ENCODE measurements around the gene AURKA. TPM values are rescaled to one million over a fixed set of nuclear protein-coding genes. Genes with fewer than 3 reads are reported as not detected.
A peak's percentile ranks its signal among the peaks of the same experiment; 100 is the strongest.

The AURKA gene
- total and polyA plus RNA-seq, 8 donors, result 3.7 to 28.8 (median 17.2) TPM

- Histone ChIP-seq H3K4me1 (peaks cover 16 to 32% of the 10 kb centered on the region in 2 donors), H3K27ac (no peak overlapping the region), H3K27me3 (no peaks in the 10 kb centered on the region), H3K9me3 (no peaks in the 10 kb centered on the region), H3K4me3 (no peak overlapping the region), H3K36me3 (peaks cover 0 to 18% of the 10 kb centered on the region in 2 donors)
- ATAC-seq (no peak), DNase-seq (no peak)
- intact Hi-C loops (cut with DNase I), result loop anchor here in 1 of 2 donors (10.0 kb wide), 1 partner anchor 65 kb away; no protein-coding TSS in a partner anchor
- TF ChIP-seq, protein P1, sequence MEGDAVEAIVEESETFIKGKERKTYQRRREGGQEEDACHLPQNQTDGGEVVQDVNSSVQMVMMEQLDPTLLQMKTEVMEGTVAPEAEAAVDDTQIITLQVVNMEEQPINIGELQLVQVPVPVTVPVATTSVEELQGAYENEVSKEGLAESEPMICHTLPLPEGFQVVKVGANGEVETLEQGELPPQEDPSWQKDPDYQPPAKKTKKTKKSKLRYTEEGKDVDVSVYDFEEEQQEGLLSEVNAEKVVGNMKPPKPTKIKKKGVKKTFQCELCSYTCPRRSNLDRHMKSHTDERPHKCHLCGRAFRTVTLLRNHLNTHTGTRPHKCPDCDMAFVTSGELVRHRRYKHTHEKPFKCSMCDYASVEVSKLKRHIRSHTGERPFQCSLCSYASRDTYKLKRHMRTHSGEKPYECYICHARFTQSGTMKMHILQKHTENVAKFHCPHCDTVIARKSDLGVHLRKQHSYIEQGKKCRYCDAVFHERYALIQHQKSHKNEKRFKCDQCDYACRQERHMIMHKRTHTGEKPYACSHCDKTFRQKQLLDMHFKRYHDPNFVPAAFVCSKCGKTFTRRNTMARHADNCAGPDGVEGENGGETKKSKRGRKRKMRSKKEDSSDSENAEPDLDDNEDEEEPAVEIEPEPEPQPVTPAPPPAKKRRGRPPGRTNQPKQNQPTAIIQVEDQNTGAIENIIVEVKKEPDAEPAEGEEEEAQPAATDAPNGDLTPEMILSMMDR (IDR thresholded peaks at IDR 0.05), result no peak
Measured at GRCh38 chr20:56389807-56390206, 2.2 kb downstream of the AURKA start.

DNA sequence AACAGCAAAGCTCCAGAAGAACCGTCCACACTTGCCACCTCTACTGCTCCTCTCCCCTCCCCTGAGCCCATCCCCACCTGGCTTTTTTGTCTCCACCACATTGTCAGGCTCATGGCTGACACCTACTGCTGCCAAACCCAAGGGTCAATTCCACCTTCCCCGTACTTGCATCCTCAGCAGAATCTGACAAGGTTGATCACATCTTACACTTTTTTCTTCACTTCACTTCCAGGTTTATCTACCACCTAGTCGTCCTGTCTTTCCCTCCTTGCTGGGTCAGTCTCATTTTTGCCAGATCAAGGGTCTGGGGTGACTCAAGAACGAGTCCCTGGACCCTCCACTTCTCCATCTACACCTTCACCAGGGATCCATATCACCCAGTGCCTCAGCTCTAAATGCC is 3.1 kb downstream of the AURKA start:
- Histone ChIP-seq H3K27me3 (no peaks in the 10 kb centered on the region), H3K4me1 (peaks cover 15 to 23% of the 10 kb centered on the region in 2 donors), H3K27ac (no peak overlapping the region), H3K4me3 (no peak overlapping the region), H3K9me3 (no peaks in the 10 kb centered on the region), H3K36me3 (peaks cover 0 to 22% of the 10 kb centered on the region in 2 donors)
- no peak for DNase-seq
- intact Hi-C loops (cut with DNase I), result no loop called here
- ATAC-seq, result no peak
- TF ChIP-seq, protein P1 (IDR thresholded peaks at IDR 0.05), result no peak

DNA sequence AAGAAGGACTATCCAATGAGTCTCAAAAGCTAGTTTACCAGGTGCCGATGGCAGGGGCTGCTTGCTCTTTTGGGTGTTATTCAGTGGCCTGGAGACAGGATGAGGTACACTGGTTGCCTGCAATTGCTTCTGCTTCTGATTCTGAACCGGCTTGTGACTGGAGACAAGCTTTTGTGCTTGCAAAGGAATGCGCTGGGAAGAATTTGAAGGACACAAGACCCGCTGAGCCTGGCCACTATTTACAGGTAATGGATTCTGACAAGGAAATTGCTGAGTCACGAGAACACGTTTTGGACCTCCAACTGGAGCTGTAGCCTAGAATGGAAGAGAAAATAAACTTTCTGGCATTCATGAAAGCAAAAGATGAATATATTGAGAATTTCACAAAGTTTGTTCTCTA is 5.8 kb downstream of the AURKA start:
- ATAC-seq, result no peak
- DNase-seq, result no peak
- no peak overlapping the region for H3K27ac ChIP-seq
- H3K27me3 ChIP-seq, result no peaks in the 10 kb centered on the region
- no peaks in the 10 kb centered on the region for H3K9me3 ChIP-seq
- intact Hi-C loops (cut with DNase I), result no loop called here
- H3K4me3 ChIP-seq, result no peak overlapping the region
- TF ChIP-seq, protein P1 (IDR thresholded peaks at IDR 0.05), result no peak
- peaks cover 5 to 9% of the 10 kb centered on the region in 2 donors for H3K4me1 ChIP-seq
- H3K36me3 ChIP-seq, result peaks cover 0 to 22% of the 10 kb centered on the region in 2 donors

GRCh38 chr20:56385130-56385529 is 6.9 kb downstream of the AURKA start:
- peaks cover 0 to 22% of the 10 kb centered on the region in 2 donors for H3K36me3 ChIP-seq
- H3K4me1 ChIP-seq, result peaks cover 0 to 4% of the 10 kb centered on the region in 2 donors
- intact Hi-C loops (cut with DNase I), result no loop called here
- ATAC-seq (peak; percentile 84), DNase-seq (peak in 1 of 4 donors; percentile 35)
- no peaks in the 10 kb centered on the region for H3K9me3 ChIP-seq
- TF ChIP-seq, protein P1 (IDR thresholded peaks at IDR 0.05), result no peak
- H3K27ac ChIP-seq, result no peak overlapping the region
- no peak overlapping the region for H3K4me3 ChIP-seq
- H3K27me3 ChIP-seq, result no peaks in the 10 kb centered on the region

DNA sequence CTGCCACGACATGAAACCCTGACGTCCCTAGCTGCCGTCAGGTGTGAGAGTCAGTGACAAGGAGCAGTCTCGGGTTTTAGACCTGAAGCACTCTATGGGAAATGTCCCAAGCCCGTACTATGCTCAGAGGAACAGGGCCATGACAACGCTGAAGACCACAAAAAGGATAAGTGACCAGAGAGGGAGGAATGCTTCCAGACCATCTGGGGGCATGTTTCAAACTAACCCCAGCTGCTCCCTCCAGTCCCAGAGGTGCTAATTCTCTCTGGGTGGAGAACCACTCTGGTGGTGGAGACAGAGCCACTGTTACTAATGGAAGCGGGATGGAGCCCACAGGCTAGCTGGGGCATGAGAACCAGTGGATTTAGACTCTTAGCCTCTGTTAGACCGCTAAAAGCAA is 8.7 kb downstream of the AURKA start:
- H3K36me3 ChIP-seq, result peaks cover 0 to 20% of the 10 kb centered on the region in 2 donors
- TF ChIP-seq, protein P1 (IDR thresholded peaks at IDR 0.05), result no peak
- H3K27me3 ChIP-seq, result no peaks in the 10 kb centered on the region
- no peak overlapping the region for H3K27ac ChIP-seq
- no peak for ATAC-seq
- DNase-seq, result no peak
- peaks cover 0 to 4% of the 10 kb centered on the region in 2 donors for H3K4me1 ChIP-seq
- intact Hi-C loops (cut with DNase I), result no loop called here
- no peaks in the 10 kb centered on the region for H3K9me3 ChIP-seq
- H3K4me3 ChIP-seq, result no peak overlapping the region

Measured in left lung (tissue), 10 donors.